Stimulated activated CD8-positive, alpha-beta memory T cell treated with anti-CD3 and anti-CD28 coated beads, Interleukin-15, amount 100 ng/mL, for 4 hours (primary cell): ENCODE data around the gene YBX1.

ENCODE experiments used
- DNase-seq, 2 donors: peaks; one replicate each; pipeline ENCODE4 v3.0.0-alpha.2; 2020; ENCODE audit warnings: low read depth in 2 of 2

The YBX1 gene

DNA sequence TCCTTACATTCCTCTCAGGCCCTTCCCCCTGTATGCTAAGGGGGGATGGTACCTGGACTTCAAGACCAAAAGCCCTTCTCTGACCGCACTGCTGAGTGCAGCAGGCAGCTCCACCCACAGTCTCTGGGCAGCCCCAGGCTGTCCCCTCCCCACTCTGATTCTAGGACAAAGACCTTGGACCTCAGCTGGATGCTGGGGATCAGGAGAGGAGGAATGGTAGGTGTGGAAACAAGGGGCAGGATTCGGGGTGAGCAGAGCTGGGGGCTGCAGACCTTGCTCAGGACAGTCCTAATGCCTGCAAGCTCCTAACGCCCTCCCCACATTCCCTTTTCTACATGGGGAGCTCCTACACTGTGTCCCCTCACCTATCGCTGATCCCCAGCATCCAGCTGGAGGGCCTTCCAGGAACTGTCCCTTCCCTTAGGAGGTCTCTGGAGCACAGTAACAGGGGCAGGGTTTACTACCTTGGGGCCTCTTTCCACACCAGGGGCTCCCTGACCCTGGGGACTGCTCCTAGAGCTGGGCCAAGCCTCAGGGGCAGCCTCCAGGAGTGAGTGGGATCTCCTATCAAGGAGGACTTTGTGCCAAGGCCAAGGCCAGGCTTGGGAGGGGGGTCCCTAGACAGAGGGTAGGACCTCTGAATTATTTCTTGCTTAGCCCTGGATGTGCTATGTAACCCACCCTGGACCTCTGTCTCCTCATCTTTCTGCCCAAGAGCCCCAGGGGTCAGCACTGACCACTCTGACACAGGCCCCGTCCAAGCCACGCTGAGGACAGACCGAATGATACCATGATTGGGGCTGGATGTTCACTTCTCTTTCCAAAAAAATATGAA lies 52.2 kb downstream of the YBX1 start:
- DNase-seq = no peak

DNA sequence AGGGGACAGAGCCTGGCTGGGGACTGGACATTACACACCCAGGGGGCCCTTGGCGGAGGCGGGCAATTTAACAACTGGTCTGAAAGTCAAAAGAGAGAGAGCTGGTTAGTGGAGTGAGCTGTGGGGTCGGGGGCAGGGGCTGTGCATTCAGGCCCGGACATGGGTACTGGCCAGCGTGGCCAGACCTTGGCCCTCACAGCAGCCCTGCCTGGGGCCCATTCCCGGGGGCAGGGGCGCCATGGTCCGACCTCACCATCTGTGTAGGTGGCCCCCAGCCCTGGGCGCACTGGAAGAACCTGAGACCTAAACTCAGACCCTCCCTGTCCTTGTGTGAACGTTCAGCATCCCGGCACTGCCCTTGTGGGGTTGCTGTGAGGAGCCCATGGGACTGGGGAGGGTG lies 52.8 kb downstream of the YBX1 start:
- DNase-seq = no peak

DNA sequence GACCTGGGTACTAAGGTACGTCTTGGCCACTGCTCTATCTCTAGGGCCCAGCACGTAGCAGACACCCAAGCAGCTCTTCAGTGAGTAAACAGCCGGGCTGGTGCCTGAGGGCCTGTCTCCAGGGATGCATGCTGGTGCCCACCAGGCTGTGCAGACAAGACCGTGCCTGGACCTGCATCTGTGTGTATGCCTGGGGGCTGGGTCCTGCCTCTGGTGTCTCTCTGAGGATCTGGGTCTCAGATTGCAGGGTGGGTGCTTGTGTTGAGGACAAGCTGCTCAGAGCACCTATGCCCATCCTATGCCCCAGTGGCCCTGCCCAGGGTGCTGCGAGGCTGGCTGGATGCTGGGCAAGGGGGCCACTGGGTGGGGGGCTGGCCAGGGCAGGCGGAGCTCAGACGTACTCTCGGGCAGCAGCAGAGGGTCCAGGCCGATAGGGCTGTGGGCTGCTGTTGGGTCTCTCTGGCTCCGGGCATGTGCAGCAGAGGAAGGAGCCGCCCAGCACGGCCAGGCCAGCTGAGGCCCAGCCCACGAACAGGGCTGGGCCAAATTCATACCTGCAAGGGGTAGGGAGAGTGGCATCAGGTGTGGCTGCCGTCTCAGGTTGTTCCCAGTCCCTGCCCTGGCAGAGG lies 53.4 kb downstream of the YBX1 start:
- no peak for DNase-seq

DNA sequence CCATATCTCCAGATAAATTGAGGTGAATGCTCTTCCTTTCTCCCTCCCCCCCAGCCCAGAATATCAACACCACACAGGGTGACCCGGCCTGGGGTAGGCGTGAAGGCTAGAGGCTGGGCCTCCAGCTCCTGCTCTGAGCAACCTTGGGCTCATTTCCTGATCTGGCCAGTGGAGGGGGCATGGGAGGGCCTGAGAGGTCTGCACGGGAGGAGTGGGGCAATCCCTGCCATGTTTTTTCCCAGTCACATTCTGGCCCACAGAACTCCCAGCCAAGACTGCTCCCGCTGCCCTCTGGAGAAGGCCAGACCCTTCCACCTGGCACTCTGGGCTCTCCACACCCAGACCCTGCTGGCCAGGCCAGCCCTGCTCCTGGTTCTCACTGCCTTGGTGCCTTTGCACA lies 53.9 kb downstream of the YBX1 start:
- no peak for DNase-seq

DNA sequence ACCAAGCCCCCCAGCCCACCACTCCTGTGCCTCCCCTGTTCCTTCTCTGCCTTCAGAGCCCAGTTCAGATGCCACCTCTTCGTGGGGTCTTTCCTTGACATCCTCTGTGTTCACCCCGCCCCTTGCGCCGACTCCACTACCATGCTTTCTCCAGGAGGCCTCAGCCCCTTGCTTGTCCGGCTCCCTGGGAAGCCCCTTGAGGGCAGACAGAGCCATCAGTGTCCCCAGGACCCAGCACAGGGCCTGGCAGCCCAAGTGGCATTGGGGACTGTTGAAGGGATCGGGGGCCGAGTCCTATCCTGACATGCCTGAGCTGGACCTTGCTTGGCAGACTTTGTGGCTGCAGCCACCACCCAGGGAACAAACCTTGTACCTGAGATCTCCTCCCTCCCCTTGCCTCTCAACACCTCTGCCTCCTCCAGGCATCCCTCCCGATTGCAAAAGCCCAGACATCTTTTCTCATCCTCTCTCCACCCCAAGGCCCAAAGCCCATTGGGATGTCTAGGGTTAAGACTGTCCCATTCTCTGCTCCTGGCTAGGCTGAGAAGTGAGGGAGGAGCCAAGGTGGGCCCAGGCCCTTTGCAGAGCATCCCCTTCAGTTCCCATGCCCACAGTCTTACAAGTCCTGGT lies 54.5 kb downstream of the YBX1 start:
- DNase-seq = no peak

DNA sequence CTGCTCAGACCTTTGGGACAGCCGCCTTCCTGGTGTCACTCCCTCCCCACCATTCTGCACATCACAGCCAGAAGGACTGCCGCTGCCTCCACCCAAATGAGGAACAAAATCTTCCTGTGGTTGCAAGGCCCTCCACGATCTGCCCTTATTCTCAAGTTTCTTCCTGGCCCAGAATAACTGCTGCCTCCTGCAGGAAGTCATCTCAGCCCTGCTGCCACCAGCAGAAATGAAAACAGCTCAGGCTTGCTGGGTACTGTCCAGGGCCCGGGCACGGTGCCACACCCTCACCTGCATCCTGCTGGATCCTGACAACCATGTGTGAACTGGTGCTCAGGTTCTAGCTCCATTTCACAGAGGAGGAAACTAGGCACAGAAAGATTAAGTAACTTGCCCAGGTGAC lies 55.0 kb downstream of the YBX1 start:
- DNase-seq = no peak

DNA sequence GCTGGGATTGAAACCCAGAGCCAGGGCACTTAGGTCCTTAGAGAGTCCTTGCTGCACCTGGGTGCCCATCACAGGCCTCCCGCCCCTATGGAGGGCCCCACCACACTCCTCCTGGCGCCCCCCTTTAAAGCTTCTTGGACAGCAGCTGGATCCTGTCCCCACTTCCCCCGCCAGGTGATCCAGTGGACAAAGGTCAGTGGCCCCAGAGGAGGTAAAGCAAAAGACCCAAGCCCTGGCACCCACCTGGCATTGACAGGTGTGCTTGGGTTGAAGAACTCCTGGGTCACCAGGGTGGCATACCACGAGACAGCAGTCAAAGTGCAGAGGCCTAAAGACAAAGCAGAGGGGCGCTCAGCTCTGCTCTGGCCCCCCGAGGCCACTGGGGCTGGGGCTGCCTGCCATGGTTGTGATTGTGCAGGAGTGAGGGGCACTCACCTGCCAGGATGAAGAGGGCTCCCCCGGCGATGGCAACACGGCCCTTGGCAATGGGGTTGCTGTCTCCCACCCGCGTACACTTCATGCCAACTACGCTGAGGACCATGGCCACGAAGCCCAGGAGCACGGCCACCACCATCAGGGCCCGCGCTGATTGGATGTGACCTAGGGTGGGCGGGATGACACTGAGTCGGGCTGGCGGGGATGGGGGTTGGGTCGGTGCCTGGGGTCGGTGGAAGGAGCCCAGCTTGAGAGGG lies 55.9 kb downstream of the YBX1 start:
- no peak for DNase-seq

DNA sequence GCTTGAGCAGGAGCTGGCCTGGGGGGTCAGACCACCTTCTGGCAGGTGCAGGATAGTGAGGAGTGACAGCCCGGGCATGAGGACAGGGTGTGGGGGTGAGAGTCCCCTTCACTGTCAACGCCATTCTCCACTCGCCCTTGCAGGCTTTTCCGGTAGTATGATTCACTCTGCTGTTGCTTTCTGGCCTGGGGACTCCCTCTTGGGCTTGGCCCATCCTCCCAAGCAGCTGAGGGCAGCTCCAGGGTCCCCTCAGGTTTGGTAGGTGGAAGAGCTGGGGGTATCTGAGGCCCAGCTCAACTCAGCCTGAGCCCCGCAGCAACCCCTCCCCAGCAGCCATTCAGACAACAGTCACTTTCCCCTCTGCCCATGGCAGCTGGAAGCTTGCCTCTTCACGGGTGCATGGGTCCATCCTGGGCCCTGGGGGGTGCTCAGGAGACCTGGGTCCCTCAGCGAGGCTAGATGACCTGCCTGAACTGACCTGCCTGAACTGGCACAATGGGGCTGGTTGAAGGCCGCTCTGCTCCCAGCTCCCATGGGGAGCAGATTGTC lies 56.5 kb downstream of the YBX1 start:
- no peak for DNase-seq

DNA sequence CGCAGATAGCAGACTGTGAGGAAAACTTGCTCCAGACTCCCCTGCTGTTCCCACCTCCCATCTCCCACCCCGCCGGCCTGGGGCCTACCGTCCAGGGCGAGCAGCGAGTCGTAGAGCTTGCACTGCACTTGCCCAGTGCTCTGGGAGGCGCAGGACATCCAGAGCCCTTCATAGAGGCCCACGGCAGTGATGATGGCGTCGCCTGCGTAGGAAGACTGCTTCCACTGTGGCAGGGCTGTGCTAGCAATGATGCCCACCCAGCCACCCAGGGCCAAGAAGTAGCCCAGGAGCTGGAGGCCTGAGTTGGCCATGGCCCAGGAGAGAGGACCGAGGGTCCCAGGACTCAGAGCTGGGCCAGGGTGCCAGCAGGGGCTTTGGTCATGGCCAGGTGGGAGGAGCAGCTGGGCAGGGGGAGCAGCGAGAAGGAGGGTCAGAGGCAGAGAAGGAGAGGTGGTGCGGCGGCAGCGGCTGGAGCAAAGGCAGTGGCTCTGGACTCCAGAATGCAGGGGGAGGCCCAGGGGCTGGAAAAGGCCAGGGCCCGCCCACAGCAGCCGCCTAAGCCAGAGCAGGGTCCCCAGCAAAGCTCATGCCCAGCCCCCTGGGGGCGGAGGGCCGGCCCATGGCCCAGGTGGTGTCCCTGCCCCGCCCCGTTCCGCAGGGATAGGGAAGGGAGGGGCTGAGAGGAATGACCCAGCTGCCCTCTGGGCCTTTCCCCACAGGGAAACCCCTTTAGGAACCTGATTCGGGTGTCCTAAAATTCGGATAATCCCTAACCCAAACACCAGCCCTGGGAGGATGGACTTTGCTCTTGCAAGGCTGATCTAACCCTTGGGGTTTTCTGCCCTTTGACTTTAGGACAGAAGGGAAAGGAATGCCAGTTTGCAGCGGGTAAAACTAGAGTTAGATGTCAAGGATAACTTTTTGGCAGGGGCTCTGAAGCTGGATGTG lies 57.8 kb downstream of the YBX1 start, which contains the start of gene CLDN19:
Gene CLDN19, minus strand, starts transcription at position 484 of the 948 bp plus-strand sequence. Its CDS starts 173 bp downstream, at position 311.
- DNase-seq = no peak

DNA sequence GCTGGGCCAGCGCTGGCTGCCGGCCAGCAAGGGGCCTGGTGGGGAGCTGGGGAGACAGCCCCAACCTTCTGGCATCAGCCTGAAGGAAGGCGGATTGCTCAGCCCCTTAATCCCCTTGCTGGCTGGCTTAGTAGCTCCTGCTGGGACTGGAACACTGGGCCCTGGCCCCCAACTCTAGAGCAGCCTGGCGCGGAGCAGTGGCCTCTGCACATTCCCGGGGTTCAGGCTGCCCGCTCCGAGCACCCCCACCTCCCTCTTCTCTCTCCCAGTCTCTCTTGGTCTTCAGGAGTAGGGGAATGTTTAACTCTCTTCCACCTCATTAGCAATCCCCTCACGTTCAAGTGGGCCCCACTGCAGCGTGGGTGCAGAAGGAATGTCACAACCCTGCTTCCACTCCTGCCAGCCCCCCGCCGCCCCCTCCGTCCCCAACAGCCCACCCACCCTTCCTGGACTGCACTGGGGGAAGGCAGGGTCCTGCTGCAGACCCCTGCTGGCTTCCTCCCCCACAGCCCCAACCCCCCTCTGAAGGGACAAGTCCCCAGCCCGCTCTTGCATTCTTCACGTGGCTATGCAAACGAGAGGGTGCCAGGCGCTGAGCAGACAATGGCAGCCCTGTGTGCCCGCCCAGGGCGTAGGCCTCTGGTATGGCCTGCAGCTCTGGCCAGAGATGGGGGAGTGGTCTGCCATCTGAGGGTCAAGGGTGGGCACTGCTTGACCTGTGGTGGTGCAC lies 58.8 kb downstream of the YBX1 start:
- DNase-seq = no peak

DNA sequence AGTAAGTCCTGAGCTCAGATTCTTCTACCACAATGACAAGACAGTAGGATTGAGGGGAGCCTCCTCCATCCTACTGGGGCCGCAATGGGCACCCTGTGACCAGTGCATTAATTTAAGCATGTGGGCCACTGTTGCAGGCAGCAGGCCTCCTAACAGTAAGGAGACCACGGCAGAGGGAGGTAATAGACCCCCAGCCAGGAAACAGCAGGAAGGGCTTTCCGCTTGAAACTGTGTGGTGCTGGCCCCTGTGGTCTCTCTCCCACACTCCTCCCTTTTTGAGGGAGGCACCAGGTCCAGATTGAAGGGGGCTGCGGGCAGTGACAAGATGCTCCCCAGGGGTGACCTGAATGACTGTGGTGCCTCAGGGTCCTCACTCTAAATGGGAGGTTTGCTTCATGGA lies 59.5 kb downstream of the YBX1 start:
- DNase-seq = no peak

DNA sequence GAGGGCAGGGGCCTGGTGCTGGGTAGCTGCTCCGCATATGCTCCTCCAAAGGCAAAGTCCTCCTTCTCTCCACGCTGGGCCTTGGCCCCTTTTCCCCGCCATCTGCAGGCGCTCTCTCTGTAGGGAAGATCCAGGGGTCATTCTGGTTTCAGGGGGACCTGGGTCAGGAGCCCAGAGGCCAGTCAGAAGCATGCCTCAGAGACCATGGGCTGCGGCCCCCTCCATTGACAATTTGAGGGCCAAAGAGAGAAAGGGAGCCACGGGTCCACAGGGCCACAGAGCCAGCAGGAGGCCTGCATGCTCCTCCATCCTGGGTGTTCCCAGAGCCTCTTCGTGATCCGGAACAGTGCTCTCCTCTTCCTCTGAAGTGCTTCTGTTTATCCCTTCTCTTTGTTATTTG lies 59.9 kb downstream of the YBX1 start:
- DNase-seq = no peak

DNA sequence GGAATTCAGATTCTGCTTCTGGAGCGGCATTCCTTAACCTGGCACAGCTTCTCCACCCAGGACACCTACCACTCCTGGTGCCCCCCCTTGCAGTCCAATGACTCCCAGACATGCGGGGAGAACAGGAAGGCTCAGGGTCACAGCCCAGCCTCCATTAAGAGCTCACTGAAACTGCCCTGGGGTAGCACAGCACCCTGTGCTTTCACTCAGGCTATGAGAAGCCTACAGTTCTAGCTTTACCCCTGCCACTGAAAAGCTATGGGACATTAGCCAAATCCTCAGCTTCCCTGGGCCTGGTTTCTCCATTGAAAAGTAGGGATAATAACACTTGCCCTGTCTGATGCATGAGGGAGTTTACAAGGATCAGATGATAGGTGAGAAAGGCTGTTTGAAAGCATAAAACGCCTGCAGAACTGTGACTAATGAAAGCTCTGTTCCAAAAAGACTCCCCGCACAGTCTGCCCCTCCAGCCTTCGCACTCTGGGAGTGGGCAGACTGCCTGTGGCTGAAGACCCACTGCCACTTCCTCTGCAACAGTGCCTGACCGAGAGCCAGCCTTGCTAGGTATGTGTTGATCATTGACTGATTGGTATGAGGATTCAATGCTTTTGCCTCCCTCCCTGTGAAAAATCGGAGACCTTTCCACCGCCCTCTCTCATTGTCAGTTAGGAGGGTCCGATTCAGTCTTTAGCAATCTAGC lies 60.5 kb downstream of the YBX1 start:
- DNase-seq = no peak

DNA sequence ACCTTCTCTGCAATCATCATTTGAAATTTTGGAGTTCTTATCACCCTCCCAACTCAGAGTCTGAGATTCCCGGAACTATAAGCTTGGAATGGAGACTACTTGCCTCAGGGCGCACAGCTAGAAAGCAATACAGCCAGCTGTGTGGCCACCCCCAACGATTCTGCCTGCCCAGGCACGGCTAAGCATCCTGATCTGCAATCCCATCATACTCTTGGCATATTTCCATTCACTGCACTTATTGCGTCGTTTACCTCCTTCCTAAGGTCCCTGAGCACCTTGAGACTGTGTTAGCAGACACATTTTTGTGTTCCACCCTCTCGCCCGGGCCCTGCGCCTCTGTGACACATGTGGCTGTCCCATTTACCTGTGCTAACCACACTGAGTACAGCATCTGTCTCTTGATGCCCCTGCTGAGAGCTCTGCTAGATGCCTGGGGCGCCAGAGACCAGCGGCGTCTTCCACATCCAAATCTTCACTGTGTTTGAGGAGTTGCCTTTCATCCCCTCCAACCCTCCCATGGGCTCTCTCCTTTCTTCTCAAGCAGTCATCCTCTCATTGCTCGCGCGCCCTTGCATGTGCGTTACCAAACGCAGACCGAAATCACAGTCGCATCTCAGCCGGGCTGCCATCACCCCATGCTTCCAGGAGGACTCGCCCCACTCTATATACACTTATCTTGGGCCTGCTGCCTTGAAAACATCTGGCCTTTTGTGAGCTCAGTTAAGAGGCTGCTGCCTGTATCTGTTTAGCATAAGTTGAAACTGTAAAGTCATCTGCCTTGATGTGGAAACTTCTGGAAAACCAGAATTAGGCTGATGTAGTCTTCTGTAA lies 61.3 kb downstream of the YBX1 start:
- no peak for DNase-seq

DNA sequence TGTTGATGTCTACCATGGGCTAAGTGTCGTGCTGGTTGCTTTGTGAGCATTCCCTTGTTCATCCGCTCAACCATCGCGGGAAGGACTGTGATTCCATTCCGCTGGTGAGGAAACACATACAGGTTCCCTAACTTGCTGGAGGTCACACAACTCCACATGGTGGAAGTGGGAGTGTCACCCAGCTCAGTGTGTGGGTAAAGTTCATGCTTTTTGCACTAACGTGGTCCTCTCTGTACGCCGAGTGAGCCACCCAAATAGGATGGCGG lies 61.9 kb downstream of the YBX1 start:
- DNase-seq = no peak

DNA sequence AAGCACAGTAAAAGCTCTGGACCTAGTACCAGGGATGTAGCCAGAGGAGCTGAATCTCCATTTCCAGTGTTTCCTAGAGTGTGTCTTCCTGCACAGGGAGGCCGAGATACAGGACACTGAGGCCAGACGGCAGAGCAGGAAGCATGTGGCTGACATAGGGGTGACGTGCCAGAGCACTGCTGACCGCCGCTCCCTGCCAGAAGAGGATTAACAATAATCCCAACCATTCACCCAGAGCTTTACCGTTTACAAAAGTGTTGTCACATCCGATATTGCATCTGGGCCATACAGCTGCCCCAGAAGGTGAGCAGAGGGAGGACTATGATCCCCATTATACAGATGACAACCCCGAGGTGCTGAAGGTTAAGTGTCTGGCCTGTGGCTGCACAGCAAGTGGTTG lies 63.6 kb downstream of the YBX1 start:
- no peak for DNase-seq

DNA sequence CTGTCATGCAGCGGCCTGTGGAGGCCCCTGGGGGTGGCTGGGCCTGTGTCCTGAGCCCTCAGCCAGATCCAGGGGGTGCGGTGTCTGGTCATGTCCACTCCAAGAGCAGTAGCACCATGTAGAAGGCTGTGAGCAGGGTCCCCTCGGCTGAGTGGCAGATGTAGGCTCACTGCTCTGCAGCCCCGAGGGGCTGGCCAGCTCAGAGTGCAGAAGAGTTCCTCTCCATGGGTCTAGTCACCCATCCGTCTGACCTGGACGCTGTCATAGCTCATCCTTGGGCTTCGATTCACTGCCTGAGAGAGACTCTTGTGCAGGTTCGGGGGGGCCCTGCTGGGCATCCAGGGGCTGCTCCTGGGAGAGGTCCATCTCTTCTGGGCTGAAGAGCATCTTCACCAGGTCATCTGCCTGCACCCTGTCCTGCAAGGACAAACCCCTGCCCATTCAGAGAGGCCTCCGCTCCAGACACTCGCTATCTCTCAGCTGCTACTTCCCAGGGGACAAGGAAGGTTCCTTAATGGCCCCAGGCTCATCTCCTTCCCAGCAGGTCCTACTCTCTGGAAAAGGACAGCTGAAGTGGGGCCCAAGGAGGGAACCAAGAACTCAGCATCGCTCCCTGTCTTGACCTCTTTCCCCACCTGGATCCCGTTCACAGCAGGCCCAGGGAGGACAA lies 64.4 kb downstream of the YBX1 start:
- DNase-seq = no peak

DNA sequence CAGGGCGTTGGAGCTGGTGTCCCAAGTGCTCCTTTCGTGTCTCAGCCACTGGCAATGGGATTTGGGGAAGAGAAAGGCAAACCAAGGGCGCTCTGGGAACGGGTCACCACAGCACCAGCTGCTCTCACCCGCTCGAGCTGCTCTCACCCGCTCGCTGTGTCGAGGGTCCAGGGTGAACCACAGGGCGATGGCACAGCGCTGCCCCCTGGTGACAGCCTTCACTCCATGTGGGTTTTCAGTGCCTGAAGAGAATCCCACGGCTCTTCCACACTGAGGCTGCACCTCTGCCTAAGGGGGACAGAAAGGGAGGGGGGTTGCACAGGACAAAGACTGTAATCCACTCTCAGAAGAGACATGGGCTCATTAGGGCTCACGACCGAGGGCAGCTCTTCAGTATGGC lies 64.9 kb downstream of the YBX1 start:
- DNase-seq = no peak
